ENCODE measurements around the gene KLHL29.

DNA sequence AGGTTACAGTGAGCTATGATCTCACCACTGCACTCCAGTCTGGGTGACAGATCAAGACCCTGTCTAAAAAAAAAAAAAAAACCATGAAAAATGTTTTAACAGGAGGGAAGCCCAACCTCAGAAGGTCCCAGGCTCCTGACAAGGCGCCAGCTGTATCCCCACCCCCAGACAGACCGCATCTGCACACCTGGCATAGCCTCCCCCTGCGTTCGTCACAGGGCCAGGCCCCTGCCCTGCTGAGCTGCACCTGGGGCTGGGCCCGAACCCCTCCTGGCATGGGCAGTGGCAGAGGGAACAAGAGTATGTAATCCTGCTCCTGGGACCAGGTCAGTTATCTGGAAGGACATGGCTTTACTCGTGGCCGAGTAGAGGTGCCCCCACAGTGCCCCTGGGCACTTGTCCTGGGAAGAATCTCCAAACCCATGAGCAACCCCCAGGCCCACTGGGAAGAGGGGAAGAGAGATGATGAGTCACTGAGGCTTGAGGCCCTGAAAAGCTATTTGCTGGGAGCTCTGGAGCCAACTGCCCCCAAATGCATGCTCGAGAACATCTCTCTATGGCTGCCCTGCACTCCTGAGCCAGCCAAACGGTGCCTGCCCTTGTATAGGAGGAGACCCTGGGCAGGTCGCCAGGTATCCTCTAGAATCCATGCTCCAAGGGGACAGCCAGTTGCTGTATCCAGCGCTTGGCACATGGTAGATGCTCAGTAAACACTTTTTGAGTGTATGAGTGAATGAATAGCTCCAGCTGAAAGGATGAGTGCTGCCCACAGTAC lies 276.5 kb downstream of the KLHL29 start:
- TF ChIP-seq EGR1 (IDR thresholded peaks at IDR 0.05; ENCODE audit: low read depth in 2 of 2), result no peak
- TF ChIP-seq, protein P1, sequence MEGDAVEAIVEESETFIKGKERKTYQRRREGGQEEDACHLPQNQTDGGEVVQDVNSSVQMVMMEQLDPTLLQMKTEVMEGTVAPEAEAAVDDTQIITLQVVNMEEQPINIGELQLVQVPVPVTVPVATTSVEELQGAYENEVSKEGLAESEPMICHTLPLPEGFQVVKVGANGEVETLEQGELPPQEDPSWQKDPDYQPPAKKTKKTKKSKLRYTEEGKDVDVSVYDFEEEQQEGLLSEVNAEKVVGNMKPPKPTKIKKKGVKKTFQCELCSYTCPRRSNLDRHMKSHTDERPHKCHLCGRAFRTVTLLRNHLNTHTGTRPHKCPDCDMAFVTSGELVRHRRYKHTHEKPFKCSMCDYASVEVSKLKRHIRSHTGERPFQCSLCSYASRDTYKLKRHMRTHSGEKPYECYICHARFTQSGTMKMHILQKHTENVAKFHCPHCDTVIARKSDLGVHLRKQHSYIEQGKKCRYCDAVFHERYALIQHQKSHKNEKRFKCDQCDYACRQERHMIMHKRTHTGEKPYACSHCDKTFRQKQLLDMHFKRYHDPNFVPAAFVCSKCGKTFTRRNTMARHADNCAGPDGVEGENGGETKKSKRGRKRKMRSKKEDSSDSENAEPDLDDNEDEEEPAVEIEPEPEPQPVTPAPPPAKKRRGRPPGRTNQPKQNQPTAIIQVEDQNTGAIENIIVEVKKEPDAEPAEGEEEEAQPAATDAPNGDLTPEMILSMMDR (IDR thresholded peaks at IDR 0.05; ENCODE audit: low read depth, low read length, missing input control), result no peak

Measured in liver (tissue), 3 donors.